HG03354 (cell line): Measurements from ENCODE around the gene LSR.

Experiments
- ATAC-seq: cut with Tn5 transposase; IDR thresholded peaks from one replicate; pipeline ENCODE4 v1.9.1; 2021; ENCODE audit warnings: mild to moderate bottlenecking; ENCODE audit not compliant: unreplicated experiment, poor library complexity, severe bottlenecking

Gene LSR

GRCh38 chr19:35240327-35240726 is 8.5 kb upstream of the LSR start:
- no peak for ATAC-seq

- ATAC-seq: no peak
Measured at GRCh38 chr19:35241417-35241816, 7.4 kb upstream of the LSR start.

- ATAC-seq: no peak
Measured at GRCh38 chr19:35246466-35247092, 2.2 kb upstream of the LSR start.

GRCh38 chr19:35247526-35248309 is 1.1 kb upstream of the LSR start:
- ATAC-seq: peak; percentile 48

- ATAC-seq: no peak
Measured at GRCh38 chr19:35249146-35249847, 495 bp downstream of the LSR start.

GRCh38 chr19:35249848-35250711 is 1.3 kb downstream of the LSR start:
- no peak for ATAC-seq

GRCh38 chr19:35251456-35251855 is 2.7 kb downstream of the LSR start:
- ATAC-seq: no peak

- no peak for ATAC-seq
Measured at GRCh38 chr19:35253316-35254286, 4.8 kb downstream of the LSR start.

GRCh38 chr19:35254341-35255297 is 5.8 kb downstream of the LSR start:
- no peak for ATAC-seq

- no peak for ATAC-seq
Measured at GRCh38 chr19:35256566-35256965, 7.8 kb downstream of the LSR start.

GRCh38 chr19:35257113-35257461 is 8.3 kb downstream of the LSR start:
- no peak for ATAC-seq

- no peak for ATAC-seq
Measured at GRCh38 chr19:35260694-35261304, 12.0 kb downstream of the LSR start.

GRCh38 chr19:35261356-35262100 is 12.7 kb downstream of the LSR start:
- ATAC-seq: no peak

GRCh38 chr19:35262101-35262761 is 13.4 kb downstream of the LSR start:
- no peak for ATAC-seq

GRCh38 chr19:35264268-35265125 is 15.7 kb downstream of the LSR start:
- no peak for ATAC-seq
